Lower lobe of right lung (tissue), 2 donors: ENCODE measurements around the gene CEND1. TPM values are rescaled to one million over a fixed set of nuclear protein-coding genes. Genes with fewer than 3 reads are reported as not detected.

Source experiments
- ATAC-seq, 2 donors: fragments of 200-7000 bp; cut with Tn5 transposase; one replicate each; pipeline ENCODE4 v1.9.1; 2020 to 2022; ENCODE audit warnings: mild to moderate bottlenecking in 2 of 2, moderate library complexity in 2 of 2
- DNase-seq: peaks from one replicate; pipeline ENCODE4 v3.0.0-alpha.2; 2020
- H3K27ac ChIP-seq: fragments of 200-600 bp; one replicate; pipeline ENCODE4 v1.8.0; 2022
- H3K27me3 ChIP-seq: fragments of 200-600 bp; one replicate; pipeline ENCODE4 v1.8.0; 2022; ENCODE audit warnings: low read depth
- H3K36me3 ChIP-seq: fragments of 200-600 bp; one replicate; pipeline ENCODE4 v1.8.0; 2022; ENCODE audit warnings: mild to moderate bottlenecking
- H3K4me1 ChIP-seq: fragments of 200-600 bp; one replicate; pipeline ENCODE4 v1.8.0; 2022
- H3K4me3 ChIP-seq: fragments of 200-600 bp; one replicate; pipeline ENCODE4 v1.8.0; 2022; ENCODE audit warnings: mild to moderate bottlenecking
- H3K9me3 ChIP-seq: fragments of 200-600 bp; one replicate; pipeline ENCODE4 v1.8.0; 2022
- intact Hi-C: fragments of 100-400 bp; cut with DNase I; formaldehyde crosslinking; loops from one replicate; pipeline ENCODE4 v1.11.0; 2022
- long read RNA-seq: library from polyadenylated mRNA; unstranded; transcript quantifications from one replicate; pipeline ENCODE4 v2.0.0, GENCODE V29; 2021
- total RNA-seq: library from RNA; stranded (reverse); fragmentation: NEBNext Ultra II Directional; extraction: Animal tissue kit (Norgen Biotek cat#: 25700); gene quantifications from one replicate; pipeline ENCODE4 v1.2.1, GENCODE V29; 2021
- TF ChIP-seq, protein P1 (sequence below): fragments of 200-600 bp; IDR thresholded peaks from one replicate; pipeline ENCODE4 v1.8.0; 2022; ENCODE audit warnings: antibody characterized with exemption, mild to moderate bottlenecking
- donor health status: DM: no; HTN: yes; CAD: no; lungs with severe emphysema.

The CEND1 gene
- total RNA-seq = not detected
- long read RNA-seq = 0 reads

DNA sequence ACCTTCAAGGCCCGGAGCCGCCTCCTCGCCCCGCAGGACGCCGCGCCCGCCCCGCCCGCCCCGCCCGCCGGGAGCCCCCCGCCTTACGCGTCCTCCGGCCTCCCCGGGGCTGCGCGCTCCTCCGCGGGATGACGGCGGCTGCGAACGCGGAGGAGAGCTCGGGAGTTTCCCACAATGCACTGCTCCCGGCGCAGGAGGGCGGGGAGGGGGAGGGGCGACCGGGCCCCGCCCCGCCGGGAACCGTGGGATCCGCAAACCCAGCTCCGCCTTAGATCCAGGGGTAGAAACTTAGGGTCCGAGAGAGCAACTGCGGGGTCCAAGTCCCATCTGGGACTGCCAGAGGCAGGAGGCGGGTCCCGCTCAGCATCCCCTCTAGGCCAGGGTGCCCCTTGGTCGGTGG, at the start of gene CEND1:
Gene CEND1, minus strand, starts transcription at position 148 of the 400 bp plus-strand sequence. CDS start 1,514 bp downstream, outside the sequence.
- Histone ChIP-seq H3K9me3 (no peaks in the 10 kb centered on the region), H3K27me3 (peaks cover 18% of the 10 kb centered on the region), H3K27ac (no peak within 1 kb of the TSS), H3K4me3 (no peak within 1 kb of the TSS), H3K36me3 (peaks cover 20% of the 10 kb centered on the region), H3K4me1 (peaks cover 6% of the 10 kb centered on the region)
- TF ChIP-seq, protein P1, sequence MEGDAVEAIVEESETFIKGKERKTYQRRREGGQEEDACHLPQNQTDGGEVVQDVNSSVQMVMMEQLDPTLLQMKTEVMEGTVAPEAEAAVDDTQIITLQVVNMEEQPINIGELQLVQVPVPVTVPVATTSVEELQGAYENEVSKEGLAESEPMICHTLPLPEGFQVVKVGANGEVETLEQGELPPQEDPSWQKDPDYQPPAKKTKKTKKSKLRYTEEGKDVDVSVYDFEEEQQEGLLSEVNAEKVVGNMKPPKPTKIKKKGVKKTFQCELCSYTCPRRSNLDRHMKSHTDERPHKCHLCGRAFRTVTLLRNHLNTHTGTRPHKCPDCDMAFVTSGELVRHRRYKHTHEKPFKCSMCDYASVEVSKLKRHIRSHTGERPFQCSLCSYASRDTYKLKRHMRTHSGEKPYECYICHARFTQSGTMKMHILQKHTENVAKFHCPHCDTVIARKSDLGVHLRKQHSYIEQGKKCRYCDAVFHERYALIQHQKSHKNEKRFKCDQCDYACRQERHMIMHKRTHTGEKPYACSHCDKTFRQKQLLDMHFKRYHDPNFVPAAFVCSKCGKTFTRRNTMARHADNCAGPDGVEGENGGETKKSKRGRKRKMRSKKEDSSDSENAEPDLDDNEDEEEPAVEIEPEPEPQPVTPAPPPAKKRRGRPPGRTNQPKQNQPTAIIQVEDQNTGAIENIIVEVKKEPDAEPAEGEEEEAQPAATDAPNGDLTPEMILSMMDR = no peak
- ATAC-seq (no peak), DNase-seq (no peak)
- intact Hi-C loops = no loop called here

DNA sequence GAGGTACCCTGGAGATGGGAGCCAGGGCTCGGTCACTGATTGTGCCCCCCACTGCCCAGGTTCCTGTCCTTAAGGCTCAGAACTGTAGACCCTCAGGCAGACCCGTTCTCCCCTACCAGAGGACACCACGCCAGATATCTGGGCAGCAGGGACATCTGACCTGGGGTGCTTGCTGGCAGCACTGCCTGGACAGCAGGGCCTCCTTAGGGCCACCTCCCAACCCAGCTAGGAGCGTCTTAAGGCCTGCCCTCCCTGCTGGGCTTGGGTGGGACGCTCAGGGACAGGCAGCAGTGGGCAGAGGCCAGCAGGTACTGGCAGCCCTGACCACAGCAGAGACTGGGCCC, 49.4 kb upstream of the CEND1 start:
- peaks cover 52% of the 10 kb centered on the region for H3K36me3 ChIP-seq
- H3K27me3 ChIP-seq = no peaks in the 10 kb centered on the region
- TF ChIP-seq, protein P1 = no peak
- no peaks in the 10 kb centered on the region for H3K9me3 ChIP-seq
- no peak overlapping the region for H3K4me3 ChIP-seq
- H3K27ac ChIP-seq = no peak overlapping the region
- peaks cover 70% of the 10 kb centered on the region for H3K4me1 ChIP-seq
- intact Hi-C loops = no loop called here
- ATAC-seq (no peak), DNase-seq (no peak)

DNA sequence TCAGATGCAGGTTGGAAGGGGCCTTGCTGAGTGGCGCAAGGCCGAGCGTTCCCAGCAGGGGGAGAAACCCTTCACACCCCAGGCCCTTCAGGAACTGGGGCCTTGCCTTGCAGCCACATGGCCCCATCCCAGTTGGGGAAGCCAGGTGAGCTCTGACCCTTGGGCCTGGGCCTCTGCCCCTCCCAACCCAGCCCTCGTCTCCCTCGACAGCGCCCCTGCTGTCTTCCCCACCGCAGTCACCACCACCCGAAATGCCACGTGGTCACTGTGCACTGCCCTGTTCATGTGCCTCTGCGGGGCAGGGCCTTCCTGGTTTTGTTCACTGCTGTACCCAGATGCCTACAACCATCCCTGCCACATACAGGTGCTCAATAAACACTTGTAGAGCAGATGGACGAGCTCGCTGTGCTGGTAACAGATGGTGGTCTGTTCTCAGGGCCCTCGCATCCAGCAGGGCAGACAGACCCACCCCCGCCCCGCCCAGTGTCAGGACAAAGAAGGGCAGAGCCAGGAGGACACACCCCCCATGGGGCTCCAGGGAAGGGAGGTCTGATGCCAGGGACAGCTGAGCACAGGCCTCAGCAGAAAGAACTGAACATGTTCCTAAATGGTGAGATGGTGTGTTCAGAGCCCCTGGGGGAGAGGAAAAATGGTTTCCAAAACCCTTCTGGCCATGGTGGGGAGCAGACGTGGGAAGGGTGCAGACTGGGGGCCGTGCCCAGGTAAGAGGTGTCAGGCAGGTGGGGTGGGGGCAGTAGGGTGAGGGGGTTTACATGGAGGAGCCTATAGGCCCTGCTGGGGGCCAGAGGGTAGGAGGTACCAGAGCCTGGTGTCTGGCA, 48.8 kb upstream of the CEND1 start:
- DNase-seq = no peak

DNA sequence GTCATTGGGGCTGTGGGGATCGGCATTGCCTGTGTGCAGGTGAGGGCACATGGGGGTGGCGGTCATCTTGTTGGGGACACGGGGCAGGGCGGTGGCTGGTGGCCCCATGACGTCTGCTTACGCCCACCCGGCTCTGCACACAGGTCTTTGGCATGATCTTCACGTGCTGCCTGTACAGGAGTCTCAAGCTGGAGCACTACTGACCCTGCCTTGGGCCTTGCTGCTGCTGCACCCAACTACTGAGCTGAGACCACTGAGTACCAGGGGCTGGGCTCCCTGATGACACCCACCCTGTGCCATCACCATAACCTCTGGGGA, 48.1 kb upstream of the CEND1 start:
- no peaks in the 10 kb centered on the region for H3K27me3 ChIP-seq
- H3K36me3 ChIP-seq = peaks cover 52% of the 10 kb centered on the region
- no peak overlapping the region for H3K27ac ChIP-seq
- H3K4me3 ChIP-seq = no peak overlapping the region
- peaks cover 70% of the 10 kb centered on the region for H3K4me1 ChIP-seq
- intact Hi-C loops = no loop called here
- no peak for ATAC-seq
- DNase-seq = no peak
- TF ChIP-seq, protein P1 = no peak
- no peaks in the 10 kb centered on the region for H3K9me3 ChIP-seq

More for the DNA sequence above, 48.8 kb upstream of the CEND1 start:
- peaks cover 52% of the 10 kb centered on the region for H3K36me3 ChIP-seq
- H3K27me3 ChIP-seq = no peaks in the 10 kb centered on the region
- H3K4me1 ChIP-seq = peaks cover 71% of the 10 kb centered on the region
- H3K9me3 ChIP-seq = no peaks in the 10 kb centered on the region
- intact Hi-C loops = no loop called here
- no peak overlapping the region for H3K4me3 ChIP-seq
- TF ChIP-seq, protein P1 = peak; percentile 13
- no peak overlapping the region for H3K27ac ChIP-seq
- no peak for ATAC-seq

DNA sequence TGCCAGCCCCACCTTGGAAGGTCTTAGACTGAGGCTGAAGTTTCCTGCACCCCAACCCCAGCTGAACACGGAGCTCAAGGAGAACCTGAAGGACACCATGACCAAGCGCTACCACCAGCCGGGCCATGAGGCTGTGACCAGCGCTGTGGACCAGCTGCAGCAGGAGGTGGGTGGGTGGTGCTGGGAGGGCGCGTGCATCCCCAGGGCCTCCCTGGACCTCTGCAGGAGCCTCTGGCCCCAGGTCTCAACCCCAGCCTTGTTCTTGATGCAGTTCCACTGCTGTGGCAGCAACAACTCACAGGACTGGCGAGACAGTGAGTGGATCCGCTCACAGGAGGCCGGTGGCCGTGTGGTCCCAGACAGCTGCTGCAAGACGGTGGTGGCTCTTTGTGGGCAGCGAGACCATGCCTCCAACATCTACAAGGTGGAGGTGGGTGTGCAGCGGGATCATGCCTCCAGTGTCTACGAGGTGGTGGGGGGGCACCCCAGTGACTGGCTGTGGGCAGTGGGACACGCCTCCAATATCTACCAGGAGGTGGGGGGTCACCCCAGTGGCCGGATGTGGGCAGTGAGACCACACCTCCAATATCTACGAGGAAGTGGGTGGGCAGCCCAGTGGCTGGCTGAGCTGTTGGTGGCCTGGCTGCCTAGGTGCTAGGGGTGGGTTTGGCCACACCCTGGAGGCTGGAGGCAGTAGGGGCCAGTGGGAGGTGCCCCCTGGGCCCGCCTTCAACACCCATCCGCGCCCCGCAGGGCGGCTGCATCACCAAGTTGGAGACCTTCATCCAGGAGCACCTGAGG, 47.5 kb upstream of the CEND1 start:
- ATAC-seq (no peak), DNase-seq (peak; percentile 51)
- intact Hi-C loops = no loop called here
- no peak overlapping the region for H3K4me3 ChIP-seq
- H3K27ac ChIP-seq = no peak overlapping the region
- TF ChIP-seq, protein P1 = no peak
- H3K4me1 ChIP-seq = peaks cover 72% of the 10 kb centered on the region
- no peaks in the 10 kb centered on the region for H3K9me3 ChIP-seq
- no peaks in the 10 kb centered on the region for H3K27me3 ChIP-seq
- peaks cover 52% of the 10 kb centered on the region for H3K36me3 ChIP-seq
